Activated CD4-positive, CD25-positive, alpha-beta regulatory T cell treated with anti-CD3 and anti-CD28 coated beads, Interleukin-2, amount 50 U/mL, for 72 hours (primary cell): Measurements from ENCODE around the gene ANKRD34A.

Experiments
- DNase-seq: peaks from one replicate; pipeline ENCODE4 v3.0.0; 2021

ANKRD34A gene

DNA sequence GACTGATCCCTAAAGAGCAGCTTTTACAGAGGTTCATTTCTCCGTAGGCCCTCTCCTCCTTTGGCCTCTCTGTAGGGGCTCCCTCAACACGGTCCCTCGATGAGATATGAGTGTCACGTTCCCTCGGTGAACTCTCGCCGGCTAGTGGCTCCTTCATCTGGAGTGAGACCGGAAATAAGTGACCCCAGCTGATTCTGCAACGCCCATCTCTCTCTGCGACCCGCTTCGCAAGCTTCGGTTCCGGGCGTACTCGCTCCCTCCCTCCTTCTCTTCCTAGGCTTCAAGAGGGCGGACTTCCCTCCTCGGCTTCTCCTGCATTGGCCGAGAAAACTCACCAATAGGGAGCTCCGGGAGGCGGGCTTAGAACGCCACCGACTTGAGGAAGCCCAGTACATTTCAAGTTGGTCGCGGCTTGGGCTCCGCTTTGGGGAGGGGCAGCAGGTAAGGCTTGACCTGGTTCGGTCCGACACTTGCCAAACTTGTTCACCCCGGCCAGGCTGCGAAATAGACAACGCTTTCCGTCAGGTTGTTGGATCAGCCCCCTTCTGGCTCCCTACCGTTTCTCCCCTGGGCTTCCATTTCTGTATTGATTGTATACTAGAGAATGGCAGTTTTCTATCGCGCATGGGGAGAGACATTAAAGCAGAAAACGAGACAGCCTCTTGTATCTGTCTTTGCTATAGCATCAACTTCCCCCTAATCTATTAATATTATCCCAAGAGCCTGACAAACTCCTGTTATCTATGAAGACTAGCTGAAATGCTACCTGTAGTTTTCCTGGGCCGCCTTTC lies at the start of gene ANKRD34A, which contains the start of gene POLR3GL:
Gene ANKRD34A, minus strand, starts transcription at position 248 of the 791 bp plus-strand sequence. CDS start 2,816 bp downstream, outside the sequence.
Gene POLR3GL, plus strand, starts transcription at position 363 of the 791 bp plus-strand sequence. CDS start 10,176 bp downstream, outside the sequence.
- peak; percentile 87 for DNase-seq

DNA sequence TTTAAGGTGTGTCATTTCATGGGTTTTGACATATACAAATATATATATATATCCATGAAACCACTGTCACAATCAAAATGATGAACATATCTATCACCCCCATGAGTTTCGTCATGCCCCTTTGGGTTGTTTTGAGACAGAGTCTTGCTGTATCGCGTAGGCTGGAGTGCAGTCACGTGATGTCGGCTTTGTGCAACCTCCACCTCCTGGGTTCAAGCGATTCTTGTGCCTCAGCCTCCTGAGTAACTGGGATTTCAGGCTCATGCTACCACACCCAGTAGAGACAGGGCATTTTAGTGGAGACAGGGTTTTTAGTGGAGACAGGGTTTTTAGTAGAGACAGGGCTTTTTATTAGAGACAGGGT lies 49.2 kb upstream of the ANKRD34A start:
- no peak for DNase-seq

DNA sequence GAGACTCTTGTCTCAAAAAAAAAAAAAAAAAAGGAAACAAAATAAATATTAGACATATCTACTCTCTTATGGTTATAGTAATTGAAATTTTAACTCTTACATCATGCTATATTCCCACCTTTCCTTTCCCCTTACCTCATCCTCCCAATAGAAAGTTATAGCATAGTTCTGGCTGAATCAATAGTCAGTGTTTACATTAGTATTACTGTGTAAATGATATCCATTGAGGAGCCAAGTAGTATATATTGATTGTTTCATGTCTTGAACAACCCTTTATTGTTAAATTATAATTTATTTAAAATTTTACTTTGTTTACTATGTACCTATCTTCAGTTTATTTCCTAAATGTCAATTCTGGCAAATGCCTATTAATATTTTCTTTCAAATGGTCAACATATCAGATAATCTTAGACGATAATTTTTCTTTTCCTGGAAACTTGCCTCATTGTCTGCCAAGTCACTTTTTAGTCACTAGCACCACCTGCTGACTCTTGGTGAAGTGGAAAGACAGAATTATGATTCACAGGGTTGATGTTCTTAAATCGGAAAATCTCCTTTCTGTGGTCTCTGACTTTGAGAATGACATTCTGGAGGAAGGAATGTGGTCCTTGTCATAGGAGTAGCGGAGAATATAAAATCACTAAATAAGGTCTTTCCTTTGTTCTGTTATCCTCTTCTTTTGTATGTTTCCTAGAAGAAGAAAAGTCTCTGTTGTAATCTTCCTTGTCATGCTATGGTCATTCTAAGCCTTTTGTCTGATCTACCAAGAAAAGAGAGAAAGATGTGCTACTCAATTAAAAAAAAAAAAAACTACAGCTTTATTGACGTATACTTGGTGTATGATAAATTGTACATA lies 48.6 kb upstream of the ANKRD34A start:
- DNase-seq, result no peak

DNA sequence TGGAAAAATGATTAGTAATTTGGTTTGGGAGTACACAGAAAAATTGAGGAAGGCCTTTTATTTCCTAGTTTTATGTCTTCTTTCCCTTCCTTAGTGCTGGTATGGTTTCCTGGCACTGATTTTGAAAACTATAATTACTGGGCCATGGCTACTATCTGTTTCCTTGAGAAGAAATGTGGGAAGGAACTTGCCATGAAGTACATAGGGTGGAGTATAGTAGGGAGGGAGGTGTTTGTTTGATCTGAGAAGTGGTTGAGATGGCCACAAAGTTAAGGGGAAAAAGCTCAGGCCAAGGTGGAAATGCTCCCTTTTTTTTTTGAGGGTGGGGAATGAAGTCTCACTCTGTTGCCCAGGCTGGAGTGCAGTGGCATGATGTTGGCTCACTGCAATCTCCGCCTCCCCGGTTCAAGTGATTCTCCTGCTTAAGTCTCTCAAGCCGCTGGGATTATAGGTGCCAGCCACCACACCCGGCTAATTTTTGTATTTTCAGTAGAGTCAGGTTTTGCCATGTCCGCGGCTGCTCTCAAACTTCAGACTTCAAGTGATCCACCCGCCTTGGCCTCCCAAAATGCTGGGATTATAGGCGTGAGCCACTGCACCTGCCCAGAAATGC lies 45.9 kb upstream of the ANKRD34A start:
- DNase-seq, result no peak

DNA sequence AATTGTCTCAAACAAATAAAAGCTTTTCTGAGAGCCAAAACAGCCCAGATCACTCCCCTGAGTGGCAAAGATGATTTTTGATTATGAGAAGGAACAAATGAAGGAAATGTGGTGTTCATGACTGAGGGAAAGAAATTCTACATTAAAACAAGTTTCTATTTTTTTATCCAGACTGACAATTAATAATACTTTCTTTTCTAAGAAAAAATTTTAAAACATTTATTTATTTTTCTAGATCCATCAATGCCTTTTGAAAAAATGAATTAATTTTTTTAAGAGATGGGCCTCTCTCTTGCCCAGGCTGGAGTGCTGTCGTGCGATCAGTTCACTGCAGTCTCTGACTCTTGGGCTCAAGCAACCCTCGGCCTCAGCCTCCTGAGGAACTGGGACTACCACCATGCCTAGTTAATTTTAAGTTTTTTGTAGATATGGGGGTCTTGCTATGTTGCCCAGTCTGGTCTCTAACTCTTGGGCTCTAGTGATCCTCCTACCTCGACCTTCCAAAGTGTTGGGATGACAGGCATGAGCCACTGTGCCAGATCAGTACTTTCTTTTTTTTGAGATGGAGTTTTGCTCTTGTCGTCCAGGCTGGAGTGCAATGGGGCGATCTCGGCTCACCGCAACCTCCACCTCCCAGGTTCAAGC lies 43.2 kb upstream of the ANKRD34A start:
- DNase-seq, result no peak

DNA sequence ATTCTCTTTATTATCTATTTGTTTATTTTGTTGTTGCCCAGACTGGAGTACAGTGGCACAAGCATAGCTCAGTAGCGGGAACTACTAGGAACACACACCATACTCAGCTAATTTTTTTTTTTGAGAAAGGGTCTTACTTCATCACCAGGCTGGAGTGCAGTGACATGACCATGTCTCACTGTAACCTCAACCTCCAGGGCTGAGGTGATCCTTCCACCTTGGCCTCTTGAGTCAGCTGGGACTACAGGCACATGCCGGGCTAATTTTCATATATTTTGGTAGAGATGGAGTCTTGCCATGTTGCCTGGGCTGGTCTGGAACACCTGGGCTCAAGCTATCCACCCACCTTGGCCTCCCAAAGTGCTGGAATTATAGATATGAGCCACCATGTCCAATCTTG lies 37.3 kb upstream of the ANKRD34A start:
- no peak for DNase-seq

DNA sequence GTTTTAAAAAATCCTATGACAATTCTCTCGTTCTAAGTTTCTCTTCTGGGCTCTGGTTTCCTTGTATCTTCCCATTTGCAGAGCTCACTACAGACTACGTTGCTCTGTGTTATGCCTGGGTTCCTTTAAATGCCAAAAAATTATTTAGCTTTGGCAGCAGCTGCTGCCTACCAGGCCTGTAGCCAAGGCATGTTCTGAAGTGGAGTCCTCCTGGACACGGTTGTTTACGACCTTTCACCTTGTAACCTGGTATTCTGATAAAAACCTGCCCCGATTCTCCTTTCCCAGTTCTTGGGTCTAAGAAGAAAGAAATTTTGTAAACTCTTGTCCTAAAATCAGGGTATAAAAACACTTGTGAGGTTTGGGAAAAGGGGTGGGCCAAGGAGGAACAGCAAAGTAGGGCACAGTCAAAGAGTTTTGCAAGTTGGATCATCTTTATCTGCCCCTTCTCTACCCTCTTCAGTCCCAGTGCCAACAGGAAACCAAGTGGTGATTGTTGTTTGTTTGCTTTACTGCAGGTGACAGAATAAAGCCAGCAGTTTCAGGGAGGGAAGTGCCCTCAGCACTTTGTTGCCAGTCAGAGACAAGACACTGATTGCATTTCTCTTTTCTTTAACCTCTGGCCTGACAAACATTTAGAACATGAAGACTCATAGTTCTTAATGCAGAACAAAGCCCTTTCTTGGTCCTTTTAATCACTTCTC lies 35.1 kb upstream of the ANKRD34A start:
- DNase-seq, result no peak

DNA sequence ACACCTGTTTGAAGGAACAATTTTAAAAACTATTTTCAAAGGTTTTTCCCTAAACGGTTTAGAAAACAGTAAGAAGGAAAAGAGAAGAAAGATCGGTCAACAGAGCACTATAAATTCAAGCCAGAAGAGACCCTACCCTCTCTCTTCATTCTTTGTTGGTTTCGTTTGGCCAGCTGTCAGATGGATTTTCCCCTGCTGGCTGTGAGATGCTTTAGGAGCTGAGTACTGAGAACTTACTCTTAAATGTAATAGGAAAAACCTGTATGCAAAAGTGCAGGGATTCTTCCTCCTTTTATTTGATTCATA lies 33.3 kb upstream of the ANKRD34A start:
- no peak for DNase-seq

DNA sequence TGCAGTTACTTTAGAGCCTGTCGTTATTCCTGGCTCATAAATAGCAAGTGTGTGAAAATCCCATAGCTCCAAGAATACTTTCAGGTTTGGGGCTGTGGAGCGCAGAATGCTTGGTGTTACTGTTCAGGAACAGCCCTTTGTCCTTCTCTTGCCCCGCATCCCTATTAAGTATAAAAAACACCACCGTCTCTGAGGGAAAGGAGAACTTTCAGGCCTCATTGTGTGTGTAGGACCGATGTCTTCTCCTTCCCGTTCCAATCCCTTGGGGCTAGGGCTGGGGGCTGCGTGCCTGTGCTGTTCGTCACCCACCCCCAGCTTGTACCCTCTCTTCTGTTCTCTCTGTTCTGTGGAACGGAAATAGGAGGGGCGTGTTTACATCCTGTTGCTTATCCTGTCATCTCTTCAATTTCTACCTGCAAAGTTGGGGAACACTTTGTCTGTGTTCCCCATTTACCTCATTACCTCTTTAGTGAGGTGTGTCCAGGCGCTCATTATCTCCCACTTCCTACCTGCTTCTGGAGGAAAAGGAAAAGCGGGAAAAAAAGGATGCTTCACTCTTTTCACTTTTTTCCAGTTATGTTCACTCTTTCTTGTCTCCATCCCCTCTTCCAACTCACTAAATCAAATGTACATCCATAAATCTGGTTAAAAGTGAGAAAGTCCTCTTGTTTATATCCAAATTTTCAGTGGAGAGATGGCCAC lies 32.8 kb upstream of the ANKRD34A start:
- DNase-seq, result peak; percentile 55

DNA sequence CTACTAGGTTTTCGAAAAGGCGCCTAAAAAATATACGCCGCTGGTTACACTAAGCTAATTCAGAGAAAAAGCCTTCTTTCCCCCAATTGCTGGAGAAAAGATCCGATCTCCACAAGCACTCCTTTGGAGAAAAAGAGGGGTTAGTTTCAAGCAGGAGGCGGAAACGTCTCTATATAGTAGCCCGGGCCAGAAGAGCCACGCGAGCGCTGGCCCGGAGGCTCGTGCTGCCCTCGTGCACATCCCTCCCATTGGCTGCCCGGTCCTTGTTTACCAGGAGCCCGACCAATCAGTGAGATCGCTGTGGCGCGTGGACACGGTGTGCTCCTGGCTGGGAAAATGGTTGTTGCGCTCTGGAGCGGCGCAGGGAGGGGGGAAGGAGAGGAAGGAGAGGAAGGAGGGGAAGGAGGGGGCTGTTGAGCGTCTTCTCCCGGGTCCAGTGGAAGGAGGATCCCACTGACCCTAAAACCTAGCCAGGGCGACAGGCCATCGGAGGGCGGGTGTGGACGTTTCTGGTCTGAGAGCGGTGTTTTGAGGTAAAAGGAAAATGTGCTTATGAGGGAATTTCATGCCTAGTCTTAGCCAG lies 32.1 kb upstream of the ANKRD34A start, which contains the start of gene TXNIP:
Gene TXNIP, minus strand, starts transcription at position 147 of the 583 bp plus-strand sequence. CDS start 313 bp downstream, outside the sequence.
- DNase-seq, result peak; percentile 89

DNA sequence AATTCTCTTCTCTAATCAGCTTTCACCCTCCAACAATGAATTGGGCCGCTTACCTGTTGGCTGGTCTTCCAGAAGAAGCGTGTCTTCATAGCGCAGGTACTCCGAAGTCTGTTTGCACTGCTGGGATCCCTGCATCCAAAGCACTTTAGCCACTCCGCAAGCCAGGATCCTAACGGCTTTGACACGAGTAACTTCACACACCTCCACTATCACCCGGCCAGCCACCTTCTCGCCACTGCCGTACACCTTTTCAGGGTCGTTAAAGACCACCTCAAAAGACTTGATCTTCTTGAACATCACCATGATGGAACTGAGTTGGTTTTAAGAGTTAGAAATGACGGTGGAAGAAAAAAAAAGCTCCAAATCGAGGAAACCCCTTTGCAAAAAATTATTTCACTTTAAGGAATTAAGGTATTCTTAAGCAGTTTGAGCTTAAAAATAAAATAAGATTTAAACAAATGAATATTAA lies 31.6 kb upstream of the ANKRD34A start:
- no peak for DNase-seq

DNA sequence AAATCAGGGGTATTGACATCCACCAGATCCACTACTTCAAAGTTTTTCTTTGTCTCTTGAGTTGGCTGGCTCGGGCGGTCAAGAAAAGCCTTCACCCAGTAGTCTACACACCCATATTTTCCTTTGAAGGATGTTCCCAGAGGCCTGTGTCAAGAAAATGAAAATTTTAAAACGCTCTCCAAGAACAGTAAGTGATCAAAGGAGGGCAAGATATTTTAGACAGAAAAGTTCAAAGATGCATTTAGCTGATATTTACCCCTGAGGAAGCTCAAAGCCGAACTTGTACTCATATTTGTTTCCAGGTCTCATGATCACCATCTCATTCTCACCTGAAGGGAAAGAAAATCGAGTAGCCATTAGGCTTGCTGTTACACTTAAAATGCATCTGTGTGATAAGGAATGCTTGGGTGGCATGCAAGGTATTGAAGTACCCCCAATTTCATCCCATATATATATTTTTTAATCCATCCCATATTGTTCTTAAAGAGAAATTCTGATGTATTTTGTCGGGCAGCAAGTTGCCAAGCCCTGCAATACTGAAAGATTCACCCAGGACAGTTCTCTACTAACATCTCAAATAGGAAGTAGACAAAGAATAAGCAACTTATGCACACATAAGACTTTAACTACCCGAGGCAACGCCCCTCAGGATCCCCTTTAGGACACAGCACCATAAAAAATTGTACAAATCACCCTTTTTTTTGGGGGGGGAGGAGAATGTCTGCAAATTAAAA lies 30.9 kb upstream of the ANKRD34A start:
- no peak for DNase-seq

DNA sequence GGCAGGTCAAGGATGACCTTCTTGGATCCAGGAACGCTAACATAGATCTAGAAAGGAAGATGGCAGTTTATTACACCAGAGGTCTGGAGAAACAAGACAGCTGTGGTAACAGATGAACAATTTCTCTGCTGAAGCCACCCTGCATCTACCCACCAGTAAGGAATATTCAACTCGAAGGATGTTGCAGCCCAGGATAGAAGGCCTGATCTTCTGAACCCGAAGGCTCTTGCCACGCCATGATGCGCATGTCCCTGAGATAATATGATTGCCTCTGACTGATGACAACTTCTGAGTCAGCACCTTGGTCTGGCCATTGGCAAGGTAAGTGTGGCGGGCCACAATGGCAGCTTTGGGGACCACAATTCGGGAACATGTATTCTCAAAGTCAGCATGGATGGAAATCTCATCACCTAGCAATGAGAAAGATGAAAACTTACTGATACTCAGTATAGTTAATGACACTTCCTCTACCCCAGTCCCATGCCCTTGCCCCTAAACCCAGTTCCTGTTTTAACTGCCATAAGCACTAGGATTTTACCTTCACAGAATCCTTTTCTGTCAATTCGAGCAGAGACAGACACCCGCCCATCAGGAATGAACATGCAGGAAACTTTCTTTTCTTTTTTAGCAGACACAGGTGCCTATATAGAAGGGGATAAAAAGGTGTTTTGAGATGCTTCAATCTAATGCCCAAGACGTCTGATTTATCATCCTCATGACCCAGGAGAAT lies 30.2 kb upstream of the ANKRD34A start:
- peak; percentile 46 for DNase-seq

DNA sequence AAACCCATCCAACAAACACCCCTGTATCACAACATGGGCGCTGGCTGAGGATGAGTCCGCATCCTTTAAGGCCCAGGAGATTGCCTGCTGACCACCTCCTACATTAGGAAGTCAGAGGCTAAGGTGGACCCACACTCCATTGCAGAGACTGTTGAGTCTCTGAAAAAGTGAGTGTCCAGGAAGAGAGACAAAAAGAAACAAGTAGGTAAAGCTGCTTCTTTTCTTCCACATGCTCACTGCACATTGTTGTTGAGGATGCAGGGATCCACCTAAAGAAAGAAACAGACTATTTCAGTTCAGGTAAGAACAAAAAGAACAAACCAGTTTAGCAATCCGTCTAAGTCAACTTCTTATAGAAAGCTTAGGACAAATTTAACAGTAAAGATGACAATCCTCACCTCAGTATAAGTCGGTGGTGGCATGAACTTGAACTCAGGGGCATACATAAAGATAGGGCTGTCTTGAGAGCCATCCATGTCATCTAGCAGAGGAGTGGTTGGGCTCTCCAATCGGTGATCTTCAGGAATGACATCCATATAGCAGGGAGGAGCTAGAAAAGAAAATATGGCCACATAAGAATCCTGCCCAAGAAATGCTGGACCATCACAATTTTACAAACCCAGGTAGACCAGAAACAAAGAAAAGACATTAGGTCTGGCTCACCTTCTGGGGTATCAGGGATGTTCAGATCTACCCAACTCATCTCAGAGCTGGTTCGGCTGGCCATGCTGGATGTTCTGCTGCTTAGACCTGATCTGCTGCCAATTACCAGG lies 29.4 kb upstream of the ANKRD34A start:
- DNase-seq, result no peak

DNA sequence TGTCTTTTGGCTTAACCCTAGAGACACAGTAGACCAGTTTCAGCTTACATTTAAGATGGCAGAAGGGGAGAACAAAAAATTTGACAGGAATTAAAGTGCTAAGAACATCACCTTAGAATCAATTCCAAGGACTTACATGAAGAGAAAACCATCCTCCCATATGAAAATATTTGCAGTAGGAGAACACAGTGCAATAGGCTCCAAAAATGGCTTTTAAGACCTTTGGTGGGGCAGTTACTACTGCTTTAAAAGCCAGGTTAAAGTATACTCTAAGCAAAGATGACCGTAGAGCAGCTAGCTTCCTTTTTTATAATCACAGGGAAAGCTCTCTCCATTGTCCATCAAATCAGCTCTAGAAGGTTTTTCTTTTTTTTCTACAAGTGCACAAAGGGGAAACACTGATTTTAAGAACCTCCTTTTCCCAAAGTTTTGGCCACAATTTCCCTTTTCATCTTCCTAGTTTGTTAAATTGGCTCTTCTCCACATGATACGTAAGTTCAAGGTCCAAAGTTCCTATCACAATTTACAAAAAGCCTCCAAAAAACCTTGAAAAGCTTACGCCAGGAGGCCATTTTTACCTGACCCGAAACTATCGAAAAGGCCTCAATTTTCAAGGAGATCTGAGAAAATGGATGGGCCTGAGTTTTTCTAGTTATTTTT lies 28.7 kb upstream of the ANKRD34A start:
- DNase-seq, result no peak

DNA sequence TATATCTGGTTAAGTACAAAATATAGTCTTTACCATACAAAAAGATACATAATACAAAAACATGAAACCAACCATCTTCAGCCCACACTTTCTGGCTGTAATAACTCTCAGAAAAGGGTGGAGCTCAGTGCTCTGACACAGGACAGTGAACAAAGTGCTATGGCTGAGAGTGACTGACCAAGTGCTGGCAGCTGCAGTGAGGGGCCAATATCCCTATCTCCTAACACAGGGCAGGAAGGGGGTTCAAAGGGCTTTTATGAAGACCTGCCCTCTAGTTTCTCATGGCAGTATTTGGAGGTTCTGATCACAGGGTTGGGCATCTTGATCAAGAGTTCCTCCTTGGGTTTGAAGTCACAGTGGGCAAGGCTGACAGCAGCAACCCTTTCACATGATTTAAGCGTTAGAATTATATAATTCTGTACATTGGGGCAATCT lies 28.1 kb upstream of the ANKRD34A start:
- no peak for DNase-seq

DNA sequence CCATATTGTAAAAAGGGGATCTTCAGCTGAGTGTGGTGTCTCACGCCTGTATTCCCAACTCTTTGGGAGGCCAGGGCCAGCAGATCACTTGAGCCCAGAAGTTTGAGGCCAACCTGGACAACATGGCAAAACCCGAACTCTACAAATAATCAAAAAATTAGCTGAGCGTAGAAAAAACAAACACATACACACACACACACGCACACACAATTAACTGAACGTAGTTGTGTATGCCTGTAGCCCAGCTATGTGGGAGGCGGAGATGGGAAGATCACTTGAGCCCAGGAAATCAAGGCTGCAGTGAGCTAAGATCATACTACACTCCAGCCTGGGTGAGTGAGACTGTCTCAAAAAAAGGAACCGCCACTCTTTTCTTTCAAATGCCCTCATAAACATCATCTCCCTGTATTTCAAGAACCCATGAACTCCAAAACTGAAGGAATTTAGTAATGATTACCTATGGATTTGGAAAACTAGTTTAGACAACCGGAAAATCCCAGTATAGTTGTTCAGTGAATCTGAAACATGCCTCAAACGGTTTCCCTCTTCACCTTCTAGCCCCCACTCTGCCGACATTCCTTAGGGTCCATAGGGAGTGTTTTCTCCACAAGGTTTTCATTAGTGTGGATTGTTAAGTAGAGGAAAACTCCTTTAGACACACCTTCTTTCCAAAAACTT lies 27.5 kb upstream of the ANKRD34A start:
- DNase-seq, result no peak
